H1 (cell line): Measurements from ENCODE around the gene ACACB.
A peak's percentile ranks its signal among the peaks of the same experiment; 100 is the strongest.

Experiments
- CHD1 ChIP-seq: IDR thresholded peaks from 2 replicates; pipeline ENCODE4 v1.6.1; 2012; ENCODE audit warnings: low read depth, low read length, improper control_type of control experiment
- CTCF ChIP-seq, 3 experiments: IDR thresholded peaks; 1 replicate in 2 of 3; 2 replicates in 1 of 3; pipeline versions ENCODE4 v1.5.1 to v1.6.1; 2011; ENCODE audit warnings: low read length in 3 of 3, mild to moderate bottlenecking in 3 of 3, inconsistent platforms in 2 of 3, low read depth in 1 of 3, moderate library complexity in 1 of 3; ENCODE audit not compliant: insufficient read depth in 1 of 3; ENCODE audit errors: control extremely low read depth in 1 of 3
- EZH2 ChIP-seq: fragments of 200-600 bp; sonication (generic); IDR thresholded peaks from 2 replicates; pipeline ENCODE4 v1.7.1; 2012; ENCODE audit warnings: low read depth, mild to moderate bottlenecking, moderate library complexity, low read length, inconsistent platforms; ENCODE audit not compliant: severe bottlenecking
- RFX5 ChIP-seq: IDR thresholded peaks from 2 replicates; pipeline ENCODE4 v1.6.1; 2011; ENCODE audit warnings: low read depth, low read length, improper control_type of control experiment, borderline replicate concordance
- YY1 ChIP-seq: IDR thresholded peaks from 2 replicates; pipeline ENCODE4 v1.6.1; 2011; ENCODE audit warnings: low read depth, mild to moderate bottlenecking, low read length

- no peak for TF ChIP-seq EZH2
- TF ChIP-seq YY1 = no peak
- no peak for TF ChIP-seq RFX5
- peak in 2 of 3 experiments; percentile 11 to 18; a peak in 1 of 4 replicates for TF ChIP-seq CTCF (IDR thresholded peaks at IDR 0.05; ENCODE audit: control extremely low read depth in 1 of 3, insufficient read depth in 1 of 3, low read depth in 1 of 3, low read length in 3 of 3)
- no peak for TF ChIP-seq CHD1
Observed at GRCh38 chr12:109277899-109278762, 161.7 kb downstream of the ACACB start.
